Measurements from ENCODE around the gene CDK14.

The CDK14 gene

DNA sequence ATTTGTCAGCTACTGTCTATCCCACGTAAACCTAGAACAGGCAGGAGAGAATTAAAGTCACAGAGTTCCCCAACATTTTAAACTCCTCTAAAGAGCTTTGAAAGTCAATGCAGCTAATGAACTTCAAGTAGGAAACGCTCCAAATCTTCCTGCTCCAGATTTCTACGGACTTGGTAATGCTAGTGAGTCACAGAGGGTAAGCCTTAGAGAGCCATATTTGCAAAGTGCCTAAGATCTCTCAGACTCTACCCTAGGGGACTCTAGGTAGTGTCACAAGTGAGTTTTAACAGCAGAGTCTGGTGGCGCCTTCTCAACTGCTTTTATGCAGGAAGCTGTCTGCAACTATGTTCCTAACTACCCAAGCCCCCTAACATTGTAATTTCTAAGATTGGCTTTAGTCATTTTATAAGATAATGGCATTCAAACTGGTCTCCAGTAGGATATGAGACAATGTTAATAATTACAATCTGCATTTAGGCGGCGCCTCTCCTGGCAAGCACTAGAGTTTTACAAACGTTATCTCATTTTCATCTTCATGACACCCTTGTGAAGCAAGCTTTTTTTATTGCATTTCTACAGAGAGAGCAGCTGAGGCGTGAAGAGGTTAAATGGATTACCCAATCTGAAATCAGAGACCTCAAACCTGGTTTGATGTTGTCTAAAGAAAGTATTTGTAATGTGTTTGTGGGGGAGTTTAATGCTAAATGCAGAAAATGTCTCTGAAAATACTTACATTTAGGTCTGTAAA is 646.1 kb downstream of the CDK14 start:
- Histone ChIP-seq H3K4me3 (ENCODE audit: low read depth, low read length) (no peak overlapping the region), H3K4me1 (ENCODE audit: control insufficient read depth, insufficient read depth, low read length) (no peaks in the 10 kb centered on the region), H3K27me3 (ENCODE audit: control insufficient read depth, insufficient read depth, low read length) (no peaks in the 10 kb centered on the region), H3K36me3 (ENCODE audit: control insufficient read depth, insufficient read depth, low read length) (no peaks in the 10 kb centered on the region), H3K9ac (ENCODE audit: low read depth, low read length) (no peak overlapping the region), H3K9me3 (ENCODE audit: control insufficient read depth, insufficient read depth, low read length) (no peaks in the 10 kb centered on the region)

DNA sequence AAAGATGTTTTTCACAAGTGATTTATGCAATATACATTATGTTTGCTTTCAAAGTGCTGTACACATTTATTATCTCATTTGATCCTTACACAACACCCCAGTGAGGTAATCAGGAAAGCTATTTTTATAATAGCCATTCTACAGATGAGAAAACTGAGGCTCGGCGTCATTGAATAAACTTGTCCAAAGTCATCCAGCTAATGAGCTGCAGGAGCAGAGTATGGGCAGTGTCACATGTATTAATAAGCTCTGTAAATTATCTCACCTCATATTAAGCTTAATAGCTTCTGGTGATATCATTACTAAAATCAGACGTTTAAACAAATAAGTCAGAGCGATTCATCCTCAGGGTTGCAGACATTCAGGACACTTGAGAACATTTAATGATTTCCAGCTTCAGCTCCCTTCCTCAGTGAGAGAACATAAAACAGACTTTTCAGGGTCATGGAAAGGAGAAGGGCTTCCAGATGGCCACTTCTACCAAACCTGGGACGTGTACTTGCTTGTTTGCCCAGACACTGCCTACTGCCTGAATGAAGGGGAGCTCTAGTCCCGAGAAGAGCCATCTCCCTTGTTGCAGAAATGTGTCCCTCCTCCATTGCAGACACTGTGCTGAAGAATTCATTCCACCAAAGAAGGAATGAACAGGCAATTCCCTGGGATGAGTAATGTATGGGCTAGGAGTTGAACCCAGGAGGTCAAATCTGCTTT is 647.6 kb downstream of the CDK14 start:
- H3K4me3 ChIP-seq (ENCODE audit: low read depth, low read length): no peak overlapping the region

DNA sequence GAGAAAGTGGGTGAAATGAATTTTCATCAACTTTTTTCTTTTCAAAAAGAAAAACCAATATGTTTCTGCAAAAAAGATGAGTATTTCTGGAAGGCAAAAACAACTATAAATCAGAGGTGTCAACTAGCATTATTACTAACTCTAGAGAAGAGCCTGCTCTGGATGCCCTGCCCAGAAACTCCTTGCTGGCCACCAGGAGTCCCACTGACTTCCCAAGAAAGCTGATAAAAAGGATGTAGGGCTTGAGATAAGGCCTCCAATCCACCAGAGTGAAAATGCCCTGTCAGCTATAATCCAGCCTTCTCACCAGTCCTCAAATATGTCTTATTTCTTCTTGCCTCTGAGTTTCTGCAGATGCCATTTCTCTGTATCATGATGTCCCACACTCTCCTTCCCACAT is 651.4 kb downstream of the CDK14 start:
- Histone ChIP-seq H3K9ac (ENCODE audit: low read depth, low read length) (no peak overlapping the region), H3K4me1 (ENCODE audit: control insufficient read depth, insufficient read depth, low read length) (no peaks in the 10 kb centered on the region), H3K27me3 (ENCODE audit: control insufficient read depth, insufficient read depth, low read length) (no peaks in the 10 kb centered on the region), H3K36me3 (ENCODE audit: control insufficient read depth, insufficient read depth, low read length) (no peaks in the 10 kb centered on the region), H3K4me3 (ENCODE audit: low read depth, low read length) (no peak overlapping the region), H3K9me3 (ENCODE audit: control insufficient read depth, insufficient read depth, low read length) (no peaks in the 10 kb centered on the region)

More for the DNA sequence above, 647.6 kb downstream of the CDK14 start:
- Histone ChIP-seq H3K27me3 (ENCODE audit: control insufficient read depth, insufficient read depth, low read length) (no peaks in the 10 kb centered on the region), H3K9ac (ENCODE audit: low read depth, low read length) (no peak overlapping the region), H3K4me1 (ENCODE audit: control insufficient read depth, insufficient read depth, low read length) (no peaks in the 10 kb centered on the region), H3K36me3 (ENCODE audit: control insufficient read depth, insufficient read depth, low read length) (no peaks in the 10 kb centered on the region), H3K9me3 (ENCODE audit: control insufficient read depth, insufficient read depth, low read length) (no peaks in the 10 kb centered on the region)

DNA sequence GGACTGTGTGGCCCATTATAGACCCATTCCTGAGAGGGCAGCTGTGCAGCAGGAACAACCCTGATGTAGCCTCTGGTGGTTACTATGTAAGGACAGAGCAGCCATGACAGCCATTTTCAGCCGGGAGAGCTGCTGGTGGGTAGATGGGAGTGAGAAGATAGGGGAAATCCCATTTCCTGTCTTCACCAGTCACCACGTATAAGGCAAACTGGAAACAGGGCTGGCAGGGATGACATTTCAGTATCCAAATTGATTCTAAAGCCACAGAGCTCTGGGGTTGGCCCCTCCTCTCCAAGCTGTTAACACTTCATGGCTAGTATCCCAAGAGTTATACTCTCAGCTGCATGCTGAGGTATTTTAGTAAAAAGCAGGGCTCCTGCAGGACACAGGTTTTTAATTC is 652.9 kb downstream of the CDK14 start:
- H3K4me1 ChIP-seq (ENCODE audit: control insufficient read depth, insufficient read depth, low read length): no peaks in the 10 kb centered on the region
- H3K9ac ChIP-seq (ENCODE audit: low read depth, low read length): no peak overlapping the region
- no peaks in the 10 kb centered on the region for H3K36me3 ChIP-seq (ENCODE audit: control insufficient read depth, insufficient read depth, low read length)
- no peaks in the 10 kb centered on the region for H3K27me3 ChIP-seq (ENCODE audit: control insufficient read depth, insufficient read depth, low read length)
- H3K9me3 ChIP-seq (ENCODE audit: control insufficient read depth, insufficient read depth, low read length): no peaks in the 10 kb centered on the region
- no peak overlapping the region for H3K4me3 ChIP-seq (ENCODE audit: low read depth, low read length)

DNA sequence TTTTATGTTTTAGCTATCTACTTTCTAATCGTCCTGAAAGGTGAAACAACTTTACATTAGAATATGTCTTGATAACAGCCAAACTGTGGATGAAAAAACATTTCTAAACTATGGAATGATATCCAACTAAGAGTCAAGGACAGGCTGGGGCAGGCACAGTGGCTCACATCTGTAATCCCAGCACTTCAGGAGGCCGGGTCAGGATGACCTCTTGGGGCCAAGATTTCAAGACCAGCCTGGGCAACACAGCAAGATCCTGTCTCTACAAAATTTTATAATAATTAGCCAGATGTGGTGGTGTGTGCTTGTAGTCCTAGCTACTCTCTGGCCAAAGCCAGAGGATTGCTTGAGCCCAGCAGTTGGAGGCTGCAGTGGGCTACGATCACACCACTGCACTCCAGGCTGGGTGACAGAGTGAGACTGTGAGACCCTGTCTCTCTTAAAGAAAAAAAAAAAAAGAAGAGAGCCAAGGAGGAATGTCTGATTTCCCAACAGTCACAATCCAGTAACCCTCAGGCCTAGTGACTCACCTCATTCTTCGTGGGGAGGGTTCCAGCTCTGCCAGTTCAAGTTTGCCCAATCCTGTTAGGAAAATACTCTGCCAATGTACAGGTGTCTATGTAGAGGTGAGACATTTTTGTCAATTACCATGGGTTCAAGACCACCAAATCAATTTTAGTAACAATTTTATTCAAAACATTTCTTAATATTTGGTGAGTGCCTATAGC is 653.5 kb downstream of the CDK14 start:
- H3K36me3 ChIP-seq (ENCODE audit: control insufficient read depth, insufficient read depth, low read length): no peaks in the 10 kb centered on the region
- H3K4me3 ChIP-seq (ENCODE audit: low read depth, low read length): no peak overlapping the region
- H3K27me3 ChIP-seq (ENCODE audit: control insufficient read depth, insufficient read depth, low read length): no peaks in the 10 kb centered on the region
- H3K9ac ChIP-seq (ENCODE audit: low read depth, low read length): no peak overlapping the region
- H3K9me3 ChIP-seq (ENCODE audit: control insufficient read depth, insufficient read depth, low read length): no peaks in the 10 kb centered on the region
- H3K4me1 ChIP-seq (ENCODE audit: control insufficient read depth, insufficient read depth, low read length): no peaks in the 10 kb centered on the region

DNA sequence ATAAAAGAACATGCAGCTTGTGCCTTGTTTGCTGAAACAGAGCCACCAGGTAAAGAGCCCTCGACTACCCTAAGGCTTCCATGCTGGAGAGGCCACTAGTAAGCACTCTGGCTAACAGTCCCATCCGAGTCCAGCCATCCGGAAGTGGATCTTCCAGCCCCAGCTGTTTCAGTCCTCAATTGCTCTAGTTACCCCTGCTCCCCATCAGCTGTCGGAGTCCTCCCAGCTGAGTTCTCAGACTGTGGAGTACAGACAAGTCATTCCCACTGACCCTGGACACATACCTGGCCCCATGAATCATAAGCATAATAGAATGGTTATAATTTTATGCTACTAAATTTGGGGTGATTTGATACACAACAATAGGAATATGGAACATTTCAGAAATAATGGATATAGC is 654.6 kb downstream of the CDK14 start:
- Histone ChIP-seq H3K9me3 (ENCODE audit: control insufficient read depth, insufficient read depth, low read length) (no peaks in the 10 kb centered on the region), H3K9ac (ENCODE audit: low read depth, low read length) (no peak overlapping the region), H3K4me3 (ENCODE audit: low read depth, low read length) (no peak overlapping the region), H3K4me1 (ENCODE audit: control insufficient read depth, insufficient read depth, low read length) (no peaks in the 10 kb centered on the region), H3K36me3 (ENCODE audit: control insufficient read depth, insufficient read depth, low read length) (no peaks in the 10 kb centered on the region), H3K27me3 (ENCODE audit: control insufficient read depth, insufficient read depth, low read length) (no peaks in the 10 kb centered on the region)

DNA sequence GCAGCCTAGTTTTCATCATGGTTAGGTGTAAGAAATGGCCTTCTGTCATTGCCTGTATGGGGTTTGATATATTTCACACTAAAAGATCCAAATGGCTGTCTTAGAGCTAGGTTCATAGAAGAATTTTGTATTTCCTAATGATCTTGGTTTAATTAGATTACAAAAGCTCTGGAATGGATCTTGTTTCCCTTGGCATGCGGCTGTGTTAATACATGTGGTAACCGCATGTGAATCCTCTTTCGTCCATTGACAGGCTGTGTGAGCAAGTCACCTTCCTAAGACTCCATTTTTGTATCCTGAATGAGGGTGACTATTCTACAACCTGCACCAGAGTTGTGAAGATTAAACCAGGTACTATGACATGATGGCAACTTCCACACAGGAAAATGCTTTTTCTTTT is 655.8 kb downstream of the CDK14 start:
- Histone ChIP-seq H3K4me1 (ENCODE audit: control insufficient read depth, insufficient read depth, low read length) (no peaks in the 10 kb centered on the region), H3K4me3 (ENCODE audit: low read depth, low read length) (no peak overlapping the region), H3K9me3 (ENCODE audit: control insufficient read depth, insufficient read depth, low read length) (no peaks in the 10 kb centered on the region), H3K9ac (ENCODE audit: low read depth, low read length) (no peak overlapping the region), H3K27me3 (ENCODE audit: control insufficient read depth, insufficient read depth, low read length) (no peaks in the 10 kb centered on the region), H3K36me3 (ENCODE audit: control insufficient read depth, insufficient read depth, low read length) (no peaks in the 10 kb centered on the region)

All from iPS-15b (cell line).